HG03432 (cell line): Measurements from ENCODE around the gene DKKL1.

Experiments used
- ATAC-seq: cut with Tn5 transposase; IDR thresholded peaks from one replicate; pipeline ENCODE4 v1.9.1; 2021; ENCODE audit warnings: mild to moderate bottlenecking, moderate library complexity; ENCODE audit not compliant: unreplicated experiment

Gene DKKL1

DNA sequence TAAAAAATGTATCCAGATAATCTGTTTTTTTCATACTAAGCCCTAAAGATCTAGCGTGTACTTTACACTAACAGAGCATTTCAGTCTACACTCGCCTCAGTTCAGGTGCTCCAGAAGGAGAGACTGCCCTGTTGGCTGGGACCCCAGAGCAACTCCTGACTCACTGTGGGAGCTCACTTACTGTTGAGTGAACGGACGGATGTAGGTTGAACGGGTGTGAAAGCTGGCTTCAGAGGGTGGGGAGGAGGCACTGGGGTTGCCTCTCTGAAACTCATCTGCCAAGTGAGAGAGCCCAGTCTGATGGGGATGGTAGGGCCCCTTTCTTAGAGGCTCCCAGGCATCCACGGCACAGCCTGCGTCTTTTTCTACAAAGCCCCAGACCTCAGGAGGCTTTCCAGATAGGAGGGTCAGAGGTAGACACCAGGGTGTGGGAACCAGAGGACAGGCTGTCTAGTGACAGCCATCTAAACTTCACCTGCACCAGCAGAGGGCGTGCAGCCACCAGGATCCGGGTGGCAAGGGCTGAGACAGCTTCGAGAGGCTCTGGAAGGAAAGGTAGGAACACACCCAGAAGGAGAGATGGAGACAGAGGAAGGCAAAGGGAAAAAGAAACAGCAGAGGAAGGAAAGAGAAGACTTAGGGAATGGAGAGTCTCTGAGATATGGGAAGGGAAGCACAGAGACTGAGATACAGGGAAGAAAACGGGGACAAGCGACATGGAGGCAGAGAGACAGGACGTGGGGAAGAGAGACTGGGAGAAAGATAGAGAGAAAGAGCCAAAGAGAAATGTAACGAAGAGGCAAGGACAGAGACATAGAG is 28.1 kb downstream of the DKKL1 start:
- no peak for ATAC-seq

DNA sequence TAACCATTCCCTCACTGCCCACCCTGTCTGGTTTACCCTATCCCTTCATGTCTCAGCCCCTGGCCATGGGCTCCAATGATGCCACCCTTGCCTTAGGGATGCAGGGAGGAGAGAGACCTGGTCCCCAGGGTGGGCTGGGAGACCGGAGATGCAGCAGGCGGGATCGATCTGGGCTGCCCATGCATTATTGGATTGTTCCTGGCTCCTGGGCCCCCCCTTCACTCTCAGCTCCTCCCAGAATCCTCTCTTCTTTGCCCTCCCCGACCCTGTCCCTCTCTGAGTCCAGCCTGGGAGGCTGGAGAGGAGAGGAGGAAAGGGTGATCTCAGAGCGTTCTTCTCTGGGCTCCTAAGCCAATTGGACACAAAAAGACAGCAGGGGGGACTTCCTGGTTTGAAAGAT is 30.2 kb downstream of the DKKL1 start:
- ATAC-seq: no peak

- no peak for ATAC-seq
These were observed 32.1 kb downstream of the DKKL1 start for GRCh38 chr19:49395581-49396407.

DNA sequence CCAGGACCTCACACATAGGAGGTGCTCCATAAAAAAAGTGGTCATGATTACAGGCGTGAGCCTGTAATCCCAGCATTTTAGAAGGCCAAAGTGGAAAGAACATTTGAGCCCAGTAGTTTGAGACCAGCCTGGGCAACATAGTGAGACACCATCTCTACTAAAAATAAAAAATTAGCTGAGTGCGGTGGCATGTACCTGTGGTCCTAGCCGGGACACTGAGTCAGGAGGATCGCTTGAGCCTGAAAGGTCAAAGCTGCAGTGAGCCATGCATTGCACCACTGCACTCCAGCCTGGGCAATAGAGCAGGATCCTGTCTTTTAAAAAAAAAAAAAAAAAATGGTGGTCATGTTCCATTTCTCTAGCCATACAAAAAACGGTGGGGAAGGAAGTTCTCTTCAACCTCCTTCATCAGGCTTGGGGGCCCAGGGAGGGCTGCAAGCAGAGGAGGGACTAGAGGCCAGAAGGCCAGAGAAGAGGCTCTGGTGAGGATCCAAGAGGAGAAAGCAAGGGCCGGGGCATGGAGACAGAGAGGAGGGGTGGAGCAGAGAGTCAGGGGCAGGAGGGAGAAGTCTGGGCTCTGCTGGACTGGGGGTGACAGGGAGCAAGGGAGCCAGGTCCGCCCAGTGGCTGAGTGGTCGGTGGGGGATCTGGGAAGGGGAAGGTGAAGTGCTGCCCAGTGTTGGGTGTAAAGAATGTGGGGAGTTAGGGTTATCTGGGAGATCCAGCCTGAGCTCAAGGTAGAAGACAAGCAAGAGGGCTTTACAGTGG is 33.2 kb downstream of the DKKL1 start:
- no peak for ATAC-seq

DNA sequence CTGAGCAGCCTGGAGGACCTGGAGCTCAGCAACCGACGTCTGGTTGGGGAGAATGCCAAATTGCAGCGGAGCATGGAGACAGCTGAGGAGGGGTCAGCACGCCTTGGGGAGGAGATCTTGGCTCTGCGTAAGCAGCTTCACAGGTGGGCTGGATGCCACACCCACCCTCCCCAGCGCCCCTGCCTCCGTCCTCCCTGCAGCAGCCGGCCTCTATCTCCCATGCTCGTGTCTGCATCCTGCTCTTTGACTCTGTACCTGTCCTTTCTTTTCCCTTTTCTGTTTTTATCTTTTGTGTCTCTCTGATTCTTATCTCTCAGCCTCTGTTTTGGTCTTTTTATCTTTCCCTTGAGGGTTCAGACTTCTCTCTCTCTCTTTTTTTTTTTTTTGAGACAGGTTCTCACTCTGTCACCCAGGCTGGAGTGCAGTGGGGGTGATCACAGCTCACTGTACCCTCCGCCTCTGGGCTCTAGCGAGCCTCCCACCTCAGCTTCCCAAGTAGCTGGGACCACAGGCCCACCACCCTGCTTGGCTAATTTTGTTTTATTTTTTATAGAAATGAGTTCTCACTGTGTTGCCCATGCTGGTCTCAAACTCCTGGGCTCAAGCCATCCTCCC is 34.4 kb downstream of the DKKL1 start:
- no peak for ATAC-seq

DNA sequence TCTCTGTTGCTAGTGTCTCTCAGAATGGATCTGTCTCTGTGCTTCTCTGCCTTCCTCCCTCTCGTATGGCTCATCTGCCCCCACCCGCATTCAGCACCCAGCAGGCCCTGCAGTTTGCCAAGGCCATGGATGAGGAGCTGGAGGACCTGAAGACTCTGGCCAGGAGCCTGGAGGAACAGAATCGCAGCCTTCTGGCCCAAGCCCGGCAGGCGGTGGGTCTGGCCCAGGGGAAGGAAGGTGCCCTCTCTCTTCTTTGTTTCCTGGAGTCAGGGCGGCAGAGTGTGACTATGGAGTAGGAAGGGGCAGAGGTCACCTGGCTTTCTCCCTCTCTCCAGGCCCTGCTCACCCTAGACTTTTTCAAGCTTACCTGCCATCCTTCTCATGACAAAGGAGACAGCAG is 35.3 kb downstream of the DKKL1 start:
- ATAC-seq: no peak

DNA sequence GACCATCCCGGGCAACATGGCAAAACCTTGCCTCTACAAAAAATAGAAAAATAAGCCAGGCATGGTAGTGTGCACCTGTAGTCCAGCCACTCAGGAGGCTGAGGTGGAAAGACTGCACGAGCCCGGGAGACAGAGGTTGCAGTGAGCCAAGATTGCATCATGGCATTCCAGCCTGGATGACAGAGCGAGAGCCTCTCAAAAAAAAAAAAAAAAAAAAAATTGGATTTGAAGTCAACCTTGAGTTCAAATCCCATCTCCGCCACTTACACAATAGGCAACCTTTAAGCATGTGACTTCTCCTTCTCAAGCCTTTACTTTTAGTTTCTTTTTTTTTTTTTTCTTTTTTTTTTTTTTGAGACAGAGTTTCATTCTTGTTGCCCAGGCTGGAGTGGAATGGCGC is 36.4 kb downstream of the DKKL1 start:
- ATAC-seq: no peak

DNA sequence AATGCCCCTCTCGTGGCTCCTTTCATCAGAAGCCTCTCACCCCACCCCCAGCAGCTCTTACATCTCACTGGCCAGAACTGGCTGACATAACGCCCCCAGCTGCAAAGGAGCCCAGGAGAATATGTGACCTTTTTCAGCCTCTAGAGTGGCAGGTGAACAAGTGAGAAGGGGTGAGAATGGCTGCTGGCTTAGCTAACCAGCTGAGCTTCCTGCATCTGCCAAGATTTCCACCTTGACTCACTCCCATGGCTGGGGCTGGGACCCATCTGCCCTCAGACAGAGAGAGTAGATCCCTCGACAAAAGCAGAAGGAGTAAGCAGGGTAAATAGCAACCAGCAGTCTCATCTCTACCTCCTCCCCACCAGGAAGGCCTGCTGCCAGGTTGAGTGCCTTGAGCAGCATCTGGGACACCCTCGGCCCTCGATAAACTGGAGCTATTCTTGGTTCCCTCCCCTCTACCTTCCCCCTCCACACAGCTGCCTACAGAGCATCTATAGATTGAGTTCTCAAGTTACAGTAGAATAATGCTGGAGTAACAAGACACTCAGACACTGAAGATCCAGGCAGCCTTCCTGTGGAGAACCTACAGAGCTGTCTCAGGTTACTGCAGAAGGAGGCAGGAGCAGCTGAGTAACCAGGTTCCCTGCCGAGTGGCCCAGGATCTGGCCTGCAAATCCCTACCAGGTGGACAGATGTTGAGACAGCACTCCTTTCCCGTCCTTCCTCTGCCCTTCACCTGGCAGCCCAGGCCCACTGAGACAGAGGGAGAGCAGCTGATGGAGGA is 39.9 kb downstream of the DKKL1 start:
- ATAC-seq: no peak

- no peak for ATAC-seq
These were observed 43.4 kb downstream of the DKKL1 start for GRCh38 chr19:49407079-49407478.

- no peak for ATAC-seq
These were observed 43.9 kb downstream of the DKKL1 start for GRCh38 chr19:49407482-49408015.

DNA sequence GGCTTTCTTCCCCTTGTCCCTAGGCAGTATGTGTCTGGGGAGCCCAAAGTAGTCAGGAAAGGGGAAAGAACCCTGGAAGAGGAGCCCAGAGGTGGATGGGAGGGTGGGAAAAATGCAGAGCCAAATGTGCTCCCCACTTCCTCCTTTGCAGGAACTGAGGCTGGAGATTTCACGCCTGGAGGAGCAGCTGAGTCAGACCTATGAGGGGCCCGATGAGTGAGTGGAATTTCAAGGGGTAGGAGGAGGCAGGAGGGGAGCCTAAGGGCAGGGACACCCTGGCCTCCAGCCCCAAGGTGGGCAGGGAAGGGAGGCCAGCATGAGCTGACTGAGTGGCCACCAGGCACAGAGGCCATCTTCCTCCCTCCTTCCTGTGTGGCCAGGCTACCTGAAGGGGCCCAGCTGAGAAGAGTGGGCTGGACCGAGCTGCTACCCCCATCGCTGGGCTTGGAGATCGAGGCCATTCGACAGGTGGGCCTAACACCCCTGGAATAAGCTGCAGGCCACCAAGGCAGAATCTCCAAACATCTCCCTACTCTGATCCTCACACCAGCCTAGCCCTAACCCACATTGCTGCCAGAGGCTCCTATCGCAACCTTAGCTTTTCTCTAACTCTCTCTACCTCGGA is 45.3 kb downstream of the DKKL1 start:
- no peak for ATAC-seq

DNA sequence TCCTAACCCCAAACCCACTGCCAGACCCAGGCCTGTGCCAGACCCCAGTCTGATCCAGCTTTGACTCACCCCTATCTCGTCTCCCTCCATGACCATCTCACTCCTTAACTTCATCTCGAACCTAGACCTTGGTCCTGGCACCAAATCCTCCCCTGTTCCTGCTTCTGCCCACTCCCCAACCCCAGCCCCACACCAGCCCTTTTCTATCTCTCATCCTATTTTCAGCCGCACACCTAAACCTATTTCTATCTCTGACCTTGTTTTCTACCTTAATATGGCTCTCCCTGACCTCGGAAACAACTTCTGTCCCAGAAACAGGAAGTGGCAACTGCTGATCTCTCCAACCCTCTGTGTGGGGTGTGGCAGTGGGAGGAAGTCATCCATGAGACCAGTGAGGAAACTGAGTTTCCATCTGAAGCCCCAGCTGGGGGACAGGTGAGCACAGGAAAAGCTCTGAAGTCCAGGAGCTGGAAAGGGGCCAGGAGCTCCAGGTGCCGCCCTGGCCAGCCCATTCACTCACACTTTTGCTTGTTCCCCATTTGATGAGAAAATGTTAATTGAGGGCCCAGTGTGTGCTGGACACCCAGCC is 45.9 kb downstream of the DKKL1 start:
- no peak for ATAC-seq

GRCh38 chr19:49411681-49412326 is 48.1 kb downstream of the DKKL1 start:
- no peak for ATAC-seq

GRCh38 chr19:49413348-49413747 is 49.7 kb downstream of the DKKL1 start:
- no peak for ATAC-seq

- no peak for ATAC-seq
These were observed 50.6 kb downstream of the DKKL1 start for GRCh38 chr19:49414256-49414655.

DNA sequence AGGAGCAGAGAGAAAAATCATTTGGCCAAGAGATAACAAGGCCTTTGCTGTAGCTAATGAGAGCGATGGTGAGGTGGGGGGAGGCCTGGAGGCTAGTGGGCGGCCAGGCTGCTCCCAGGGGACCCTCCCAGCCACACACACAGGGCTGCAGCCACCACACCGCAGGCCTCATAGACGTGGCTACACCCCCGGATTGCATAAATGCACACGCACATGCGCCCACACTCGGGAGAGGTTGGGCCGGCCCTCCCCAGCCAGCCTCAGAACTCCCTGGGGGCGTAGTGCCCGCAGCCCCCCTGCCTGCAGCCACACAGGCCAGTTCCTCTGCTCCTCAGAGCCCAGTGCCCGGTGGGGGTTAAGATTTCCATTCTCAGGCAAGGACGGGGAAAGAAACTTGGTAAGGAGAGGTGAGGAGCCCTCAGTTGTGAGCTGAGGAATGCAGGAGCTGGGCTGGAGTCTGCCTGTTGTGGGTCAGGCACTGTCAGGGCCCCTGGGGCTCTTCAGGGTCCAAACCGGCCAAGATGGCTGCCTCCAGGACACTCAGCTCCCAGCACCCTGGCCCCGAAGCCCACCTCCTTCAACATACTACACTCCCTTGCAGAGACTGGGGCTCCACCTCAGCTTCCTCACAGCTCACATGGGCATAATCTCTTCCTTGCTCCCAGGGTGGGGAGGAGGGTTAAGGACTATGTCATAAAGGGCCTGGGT is 51.6 kb downstream of the DKKL1 start:
- no peak for ATAC-seq

DNA sequence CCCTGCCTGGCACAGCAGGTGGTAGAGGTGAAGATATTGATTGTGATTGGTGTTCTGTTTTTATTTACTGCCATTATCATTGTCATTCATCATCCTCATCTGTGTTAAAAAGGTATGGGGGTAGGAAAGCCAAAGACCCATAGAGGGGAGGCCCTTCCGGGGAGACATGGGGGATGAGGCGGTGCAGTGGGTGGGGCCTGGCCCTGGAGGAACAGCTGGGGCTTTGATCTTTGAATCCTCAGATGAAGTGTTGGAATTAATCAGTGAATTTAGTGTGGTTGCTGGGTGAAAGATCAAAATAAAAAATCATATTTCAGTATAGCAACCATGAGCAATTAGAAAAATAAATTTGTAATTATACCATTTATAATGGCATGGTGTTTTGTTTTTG is 52.1 kb downstream of the DKKL1 start:
- ATAC-seq: no peak

DNA sequence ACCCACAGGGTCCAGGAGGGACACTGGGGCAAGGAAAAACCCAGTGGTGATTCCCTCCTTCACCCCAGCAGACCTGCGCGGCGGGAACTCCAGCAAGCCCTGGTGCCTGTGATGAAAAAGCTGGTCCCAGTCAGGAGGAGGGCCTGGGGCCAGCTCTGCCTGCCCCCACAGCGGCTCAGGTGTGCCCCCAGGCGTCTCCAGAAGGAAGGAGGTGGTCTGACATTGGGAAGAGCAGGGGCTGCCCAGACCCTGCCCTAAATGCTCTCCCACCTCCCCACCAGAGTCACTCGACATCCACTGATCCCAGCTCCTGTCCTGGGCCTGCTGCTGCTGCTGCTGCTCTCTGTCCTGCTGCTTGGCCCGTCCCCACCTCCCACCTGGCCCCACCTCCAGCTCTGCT is 53.4 kb downstream of the DKKL1 start:
- no peak for ATAC-seq
